Measurements from ENCODE around the gene ANXA7. TPM values are rescaled to one million over a fixed set of nuclear protein-coding genes. Genes with fewer than 3 reads are reported as not detected.

The ANXA7 gene
- total RNA-seq, 3 donors from 2014 or later: 120 to 169 (median 123) TPM

GRCh38 chr10:73379064-73379748 lies 34.7 kb downstream of the ANXA7 start:
- Histone ChIP-seq H3K27ac (no peak overlapping the region), H3K4me1 (no peaks in the 10 kb centered on the region), H3K27me3 (no peaks in the 10 kb centered on the region), H3K4me3 (no peak overlapping the region), H3K9me3 (no peaks in the 10 kb centered on the region), H3K36me3 (peaks cover 7% of the 10 kb centered on the region)
- TF ChIP-seq POLR2A (IDR thresholded peaks at IDR 0.05) (no peak), POLR2AphosphoS5 (IDR thresholded peaks at IDR 0.05) (no peak), CTCF (IDR thresholded peaks at IDR 0.05) (no peak)
- DNase-seq (ENCODE audit: low spot score in 2 of 2): no peak
- intact Hi-C loops (cut with DNase I; ENCODE audit: low total_unique reads): no loop called here

DNA sequence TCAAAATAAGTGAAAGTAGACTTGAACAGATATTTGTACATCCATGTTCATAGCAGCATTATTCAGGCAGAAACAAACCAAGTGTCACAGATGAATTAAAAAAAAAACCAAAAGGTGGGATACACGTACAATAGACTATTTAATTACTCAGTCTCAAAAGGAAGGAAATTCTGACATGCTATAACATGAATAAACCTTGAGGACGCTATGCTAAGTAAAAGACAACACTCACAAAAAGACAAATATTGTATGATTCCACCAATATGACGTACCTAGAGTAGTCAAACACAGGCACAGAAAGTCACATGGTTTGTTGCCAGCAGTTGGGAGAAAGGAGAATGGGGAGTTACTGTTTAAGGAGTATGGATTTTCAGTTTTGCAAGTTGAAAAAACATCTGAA lies 37.2 kb downstream of the ANXA7 start:
- intact Hi-C loops (cut with DNase I; ENCODE audit: low total_unique reads): no loop called here
- no peak for TF ChIP-seq POLR2A (IDR thresholded peaks at IDR 0.05)
- no peak for TF ChIP-seq POLR2AphosphoS5 (IDR thresholded peaks at IDR 0.05)
- no peak for TF ChIP-seq CTCF (IDR thresholded peaks at IDR 0.05)
- Histone ChIP-seq H3K4me3 (no peak overlapping the region), H3K27me3 (no peaks in the 10 kb centered on the region), H3K9me3 (no peaks in the 10 kb centered on the region), H3K27ac (no peak overlapping the region), H3K4me1 (no peaks in the 10 kb centered on the region), H3K36me3 (no peaks in the 10 kb centered on the region)
- no peak for DNase-seq (ENCODE audit: low spot score in 2 of 2)

GRCh38 chr10:73368238-73368637 lies 45.6 kb downstream of the ANXA7 start:
- TF ChIP-seq POLR2AphosphoS5 (IDR thresholded peaks at IDR 0.05) (no peak), CTCF (IDR thresholded peaks at IDR 0.05) (no peak), POLR2A (IDR thresholded peaks at IDR 0.05) (no peak)
- H3K4me1 ChIP-seq: no peaks in the 10 kb centered on the region
- no peak for DNase-seq (ENCODE audit: low spot score in 2 of 2)
- H3K27ac ChIP-seq: no peak overlapping the region
- H3K36me3 ChIP-seq: no peaks in the 10 kb centered on the region
- no peaks in the 10 kb centered on the region for H3K27me3 ChIP-seq
- intact Hi-C loops (cut with DNase I; ENCODE audit: low total_unique reads): no loop called here
- H3K4me3 ChIP-seq: no peak overlapping the region
- no peaks in the 10 kb centered on the region for H3K9me3 ChIP-seq

DNA sequence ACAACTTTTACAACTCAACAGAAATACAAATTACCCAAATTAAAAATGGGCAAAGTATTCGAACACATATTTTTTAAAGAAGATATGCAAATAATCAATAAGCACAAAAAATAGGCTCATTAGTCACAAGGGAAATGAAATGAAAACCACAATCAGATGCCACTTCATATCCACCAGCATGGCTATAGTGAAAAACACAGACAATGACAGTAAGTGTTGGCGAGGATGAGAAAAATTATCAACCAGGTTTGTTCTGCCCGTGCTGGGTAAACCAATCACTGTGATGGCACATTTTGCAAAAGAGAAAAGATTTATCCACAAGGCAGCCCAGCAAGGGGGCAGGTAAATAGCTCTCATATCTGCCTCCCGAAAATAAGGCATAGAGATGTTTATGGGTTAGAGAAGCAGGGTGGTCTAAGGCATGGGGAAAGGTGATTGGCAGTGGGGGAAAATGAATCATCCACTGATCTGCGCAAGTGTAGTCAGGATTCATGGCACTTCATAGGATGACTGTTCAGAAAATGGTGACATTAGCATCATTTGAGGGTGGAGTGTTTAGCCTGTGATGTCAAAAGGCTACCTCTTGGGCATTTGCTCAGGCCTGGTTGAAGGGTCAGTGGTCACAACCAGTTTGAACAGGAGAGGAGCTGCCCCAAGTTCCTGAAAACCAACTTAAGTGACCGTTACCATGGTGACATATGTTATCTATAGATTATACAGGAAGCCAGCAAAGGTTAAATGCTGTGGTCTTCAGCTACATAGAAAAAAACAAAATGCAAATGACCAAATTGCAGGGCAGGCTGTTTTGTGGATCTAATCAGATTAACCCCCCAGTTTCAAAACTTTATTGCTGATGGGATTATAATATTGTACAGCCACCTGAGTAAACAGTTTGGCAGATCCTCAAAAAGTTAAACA lies 47.2 kb downstream of the ANXA7 start:
- TF ChIP-seq CTCF (IDR thresholded peaks at IDR 0.05): no peak
- TF ChIP-seq POLR2AphosphoS5 (IDR thresholded peaks at IDR 0.05): no peak
- no peak for TF ChIP-seq POLR2A (IDR thresholded peaks at IDR 0.05)
- H3K36me3 ChIP-seq: no peaks in the 10 kb centered on the region
- no peaks in the 10 kb centered on the region for H3K27me3 ChIP-seq
- no peaks in the 10 kb centered on the region for H3K9me3 ChIP-seq
- no peak overlapping the region for H3K4me3 ChIP-seq
- H3K27ac ChIP-seq: no peak overlapping the region
- intact Hi-C loops (cut with DNase I; ENCODE audit: low total_unique reads): no loop called here
- no peak for DNase-seq (ENCODE audit: low spot score in 2 of 2)
- H3K4me1 ChIP-seq: no peaks in the 10 kb centered on the region

DNA sequence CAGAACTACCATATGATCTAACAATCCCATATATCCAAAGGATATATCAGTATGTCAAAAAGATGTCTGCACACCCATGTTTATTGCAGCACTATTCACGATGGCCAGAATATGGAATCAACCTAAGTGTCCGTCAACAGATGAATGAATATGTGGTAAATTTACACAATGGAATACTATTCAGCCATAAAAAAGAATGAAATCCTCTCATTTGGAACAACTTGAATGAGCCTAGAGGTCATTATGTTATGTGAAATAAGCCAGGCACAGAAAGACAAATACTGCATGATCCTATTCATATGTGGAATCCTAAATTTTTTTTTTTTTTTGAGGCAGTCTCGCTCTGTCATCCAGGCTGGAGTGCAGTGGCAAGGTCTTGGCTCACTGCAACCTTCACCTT lies 48.9 kb downstream of the ANXA7 start:
- H3K4me3 ChIP-seq: no peak overlapping the region
- DNase-seq (ENCODE audit: low spot score in 2 of 2): no peak
- no peaks in the 10 kb centered on the region for H3K27me3 ChIP-seq
- intact Hi-C loops (cut with DNase I; ENCODE audit: low total_unique reads): no loop called here
- H3K4me1 ChIP-seq: no peaks in the 10 kb centered on the region
- no peak for TF ChIP-seq POLR2AphosphoS5 (IDR thresholded peaks at IDR 0.05)
- TF ChIP-seq CTCF (IDR thresholded peaks at IDR 0.05): no peak
- no peak for TF ChIP-seq POLR2A (IDR thresholded peaks at IDR 0.05)
- no peak overlapping the region for H3K27ac ChIP-seq
- no peaks in the 10 kb centered on the region for H3K36me3 ChIP-seq
- H3K9me3 ChIP-seq: no peaks in the 10 kb centered on the region

Data from breast epithelium (tissue), 4 donors.